Type B pancreatic cell (in vitro differentiated cells): ENCODE measurements around the gene OPTN. TPM values are rescaled to one million over a fixed set of nuclear protein-coding genes. Genes with fewer than 3 reads are reported as not detected.

Experiments used
- DNase-seq: peaks from one replicate; pipeline ENCODE4 v3.0.0; 2021; ENCODE audit warnings: mixed read lengths; ENCODE audit not compliant: unreplicated experiment; ENCODE audit errors: extremely low spot score
- H3K27ac Mint-ChIP-seq: 2 replicates; pipeline ENCODE4 v1.8.0; 2021; ENCODE audit warnings: mild to moderate bottlenecking, mixed read lengths
- H3K27me3 Mint-ChIP-seq: 2 replicates; pipeline ENCODE4 v1.8.0; 2021; ENCODE audit warnings: mixed read lengths
- H3K36me3 Mint-ChIP-seq: 2 replicates; pipeline ENCODE4 v1.8.0; 2021; ENCODE audit warnings: mixed read lengths
- H3K4me1 Mint-ChIP-seq: one replicate; pipeline ENCODE4 v1.8.0; 2021; ENCODE audit warnings: mixed read lengths; ENCODE audit not compliant: unreplicated experiment
- H3K4me3 Mint-ChIP-seq: 2 replicates; pipeline ENCODE4 v1.8.0; 2021; ENCODE audit warnings: mild to moderate bottlenecking, mixed read lengths
- H3K9me3 Mint-ChIP-seq: 2 replicates; pipeline ENCODE4 v1.8.0; 2021; ENCODE audit warnings: mixed read lengths
- total RNA-seq: library from RNA; stranded (reverse); gene quantifications from 2 replicates; pipeline ENCODE4 v1.2.1, GENCODE V29; 2021; ENCODE audit warnings: low replicate concordance
- TF ChIP-seq, protein P1 (sequence below): fragments of 200-600 bp; sonication (generic); conservative IDR thresholded peaks from 2 replicates; pipeline ENCODE4 v1.5.0; 2021; ENCODE audit warnings: antibody characterized with exemption, mild to moderate bottlenecking

OPTN gene
- total RNA-seq, 1 donor from 2014 or later: 43.2 TPM

DNA sequence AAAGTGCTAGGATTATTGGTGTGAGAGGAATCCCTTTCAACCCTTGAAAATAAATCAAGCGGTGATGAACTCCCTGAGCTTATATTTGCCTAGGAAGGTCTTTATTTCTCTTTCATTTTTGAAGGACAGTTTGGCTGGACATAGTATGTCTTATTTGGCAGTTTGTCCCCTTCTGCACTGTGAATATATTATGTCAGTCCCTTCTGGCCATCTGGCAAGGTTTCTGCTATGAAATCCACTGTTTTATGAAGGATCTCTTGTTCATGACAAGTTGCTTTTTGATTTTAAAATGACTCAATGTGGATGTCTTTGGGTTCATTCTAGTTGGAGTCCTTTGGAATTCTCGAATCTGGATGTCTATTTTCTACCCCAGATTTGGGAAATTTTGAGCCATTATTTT, 39.7 kb downstream of the OPTN start:
- Mint-ChIP-seq H3K9me3 (peaks cover 5% of the 10 kb centered on the region), H3K4me1 (peaks cover 7% of the 10 kb centered on the region), H3K4me3 (no peak overlapping the region), H3K27ac (no peak overlapping the region), H3K36me3 (peaks cover 19% of the 10 kb centered on the region), H3K27me3 (no peaks in the 10 kb centered on the region)
- TF ChIP-seq, protein P1, sequence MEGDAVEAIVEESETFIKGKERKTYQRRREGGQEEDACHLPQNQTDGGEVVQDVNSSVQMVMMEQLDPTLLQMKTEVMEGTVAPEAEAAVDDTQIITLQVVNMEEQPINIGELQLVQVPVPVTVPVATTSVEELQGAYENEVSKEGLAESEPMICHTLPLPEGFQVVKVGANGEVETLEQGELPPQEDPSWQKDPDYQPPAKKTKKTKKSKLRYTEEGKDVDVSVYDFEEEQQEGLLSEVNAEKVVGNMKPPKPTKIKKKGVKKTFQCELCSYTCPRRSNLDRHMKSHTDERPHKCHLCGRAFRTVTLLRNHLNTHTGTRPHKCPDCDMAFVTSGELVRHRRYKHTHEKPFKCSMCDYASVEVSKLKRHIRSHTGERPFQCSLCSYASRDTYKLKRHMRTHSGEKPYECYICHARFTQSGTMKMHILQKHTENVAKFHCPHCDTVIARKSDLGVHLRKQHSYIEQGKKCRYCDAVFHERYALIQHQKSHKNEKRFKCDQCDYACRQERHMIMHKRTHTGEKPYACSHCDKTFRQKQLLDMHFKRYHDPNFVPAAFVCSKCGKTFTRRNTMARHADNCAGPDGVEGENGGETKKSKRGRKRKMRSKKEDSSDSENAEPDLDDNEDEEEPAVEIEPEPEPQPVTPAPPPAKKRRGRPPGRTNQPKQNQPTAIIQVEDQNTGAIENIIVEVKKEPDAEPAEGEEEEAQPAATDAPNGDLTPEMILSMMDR: no peak
- DNase-seq: no peak

DNA sequence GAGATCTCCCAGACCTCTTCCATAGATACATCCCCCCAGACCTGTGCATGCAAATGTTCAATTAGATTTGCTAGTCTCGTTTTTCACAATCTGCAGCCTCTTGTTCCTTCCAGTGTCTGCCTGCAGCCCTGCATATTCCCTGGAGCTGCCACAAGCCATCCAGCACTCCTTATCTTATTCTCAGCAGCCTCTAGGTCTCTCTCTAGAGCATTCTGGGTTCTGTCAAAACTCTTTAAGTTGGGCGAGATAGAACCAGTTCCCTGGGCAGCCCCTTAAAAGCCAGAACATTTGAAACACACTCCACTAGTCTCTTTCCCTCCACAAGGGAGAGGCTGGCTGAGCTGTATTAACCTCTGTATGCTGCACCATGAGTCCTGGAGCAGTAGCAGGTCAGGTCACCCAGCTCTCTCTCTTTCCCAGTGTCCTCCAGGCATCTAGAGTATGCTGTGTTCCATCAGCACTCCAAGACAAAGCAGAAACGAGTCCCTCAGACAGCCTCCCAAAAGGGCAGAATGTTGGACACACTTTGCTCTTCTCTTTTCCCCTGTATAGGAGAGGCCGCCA, 40.7 kb downstream of the OPTN start:
- Mint-ChIP-seq H3K27me3 (no peaks in the 10 kb centered on the region), H3K4me3 (no peak overlapping the region), H3K9me3 (peaks cover 5% of the 10 kb centered on the region), H3K27ac (no peak overlapping the region), H3K36me3 (peaks cover 15% of the 10 kb centered on the region), H3K4me1 (peaks cover 7% of the 10 kb centered on the region)
- TF ChIP-seq, protein P1: no peak
- no peak for DNase-seq

DNA sequence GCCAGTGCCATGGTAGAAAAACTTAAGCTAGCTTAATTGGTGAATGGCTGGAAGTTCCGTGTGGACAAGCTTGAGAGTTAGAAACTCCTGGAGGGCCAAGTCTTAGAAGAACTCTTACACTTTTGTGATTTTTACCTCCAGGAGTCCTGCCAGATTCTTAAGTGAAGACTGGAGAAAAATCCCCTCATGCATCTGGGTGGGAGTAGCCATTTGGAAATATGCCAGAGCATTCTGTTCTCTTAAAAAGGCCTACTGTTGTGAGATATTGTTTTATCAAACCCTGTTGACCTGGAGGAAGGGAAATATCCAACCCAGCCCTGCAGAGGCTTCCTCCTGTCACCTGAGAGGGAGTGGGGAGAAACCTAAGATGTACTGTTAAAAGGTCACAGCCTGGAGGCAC, 43.8 kb downstream of the OPTN start:
- H3K27me3 Mint-ChIP-seq: no peaks in the 10 kb centered on the region
- peaks cover 15% of the 10 kb centered on the region for H3K36me3 Mint-ChIP-seq
- TF ChIP-seq, protein P1: no peak
- peaks cover 5% of the 10 kb centered on the region for H3K4me1 Mint-ChIP-seq
- no peak overlapping the region for H3K4me3 Mint-ChIP-seq
- no peak for DNase-seq
- peaks cover 10% of the 10 kb centered on the region for H3K9me3 Mint-ChIP-seq
- peak overlapping the region; percentile 38 for H3K27ac Mint-ChIP-seq

DNA sequence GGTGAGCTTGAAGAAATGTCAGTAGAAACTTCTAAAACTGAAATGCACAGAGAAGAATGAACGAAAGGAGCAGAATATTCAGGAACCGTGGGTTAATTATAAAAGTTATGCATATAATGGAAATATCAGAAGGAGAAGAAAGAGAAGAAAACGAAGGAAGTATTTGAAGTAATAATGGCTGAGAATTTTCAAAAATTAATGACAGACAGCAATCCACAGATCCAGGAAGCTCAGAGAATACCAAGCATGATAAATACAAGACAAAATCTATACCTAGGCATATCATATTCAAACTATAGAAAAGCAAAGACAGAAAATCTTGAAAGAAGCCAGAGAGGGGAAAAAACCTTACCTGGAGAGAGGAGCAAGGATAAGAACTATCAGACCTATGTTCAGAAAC, 44.9 kb downstream of the OPTN start:
- no peak overlapping the region for H3K4me3 Mint-ChIP-seq
- DNase-seq: no peak
- peaks cover 10% of the 10 kb centered on the region for H3K9me3 Mint-ChIP-seq
- no peaks in the 10 kb centered on the region for H3K4me1 Mint-ChIP-seq
- TF ChIP-seq, protein P1: no peak
- H3K27ac Mint-ChIP-seq: peak overlapping the region; percentile 38
- no peaks in the 10 kb centered on the region for H3K27me3 Mint-ChIP-seq
- peaks cover 13% of the 10 kb centered on the region for H3K36me3 Mint-ChIP-seq

DNA sequence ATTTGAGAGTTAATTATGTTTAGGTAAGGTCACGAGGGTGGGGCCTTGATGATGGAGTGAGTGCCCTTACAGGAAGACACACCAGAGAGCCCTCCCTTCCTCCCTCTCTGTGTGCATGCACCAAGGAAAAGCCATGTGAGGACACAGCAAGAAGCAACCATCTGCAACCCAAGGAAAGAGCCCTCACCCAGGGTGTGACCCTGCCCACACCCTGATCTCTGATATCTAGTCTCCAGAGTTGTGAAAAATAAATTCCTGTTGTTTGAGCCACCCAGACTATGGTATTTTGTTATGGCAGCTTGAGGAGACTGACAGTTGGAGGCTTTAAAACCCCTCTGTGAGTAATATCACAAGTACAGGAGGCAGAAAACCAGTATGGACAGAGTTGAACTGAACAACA, 46.4 kb downstream of the OPTN start:
- peak overlapping the region; percentile 90 for H3K27ac Mint-ChIP-seq
- TF ChIP-seq, protein P1: no peak
- H3K4me1 Mint-ChIP-seq: no peaks in the 10 kb centered on the region
- H3K36me3 Mint-ChIP-seq: peaks cover 3% of the 10 kb centered on the region
- peak overlapping the region; percentile 29 for H3K4me3 Mint-ChIP-seq
- DNase-seq: no peak
- no peaks in the 10 kb centered on the region for H3K27me3 Mint-ChIP-seq
- H3K9me3 Mint-ChIP-seq: peaks cover 16% of the 10 kb centered on the region

DNA sequence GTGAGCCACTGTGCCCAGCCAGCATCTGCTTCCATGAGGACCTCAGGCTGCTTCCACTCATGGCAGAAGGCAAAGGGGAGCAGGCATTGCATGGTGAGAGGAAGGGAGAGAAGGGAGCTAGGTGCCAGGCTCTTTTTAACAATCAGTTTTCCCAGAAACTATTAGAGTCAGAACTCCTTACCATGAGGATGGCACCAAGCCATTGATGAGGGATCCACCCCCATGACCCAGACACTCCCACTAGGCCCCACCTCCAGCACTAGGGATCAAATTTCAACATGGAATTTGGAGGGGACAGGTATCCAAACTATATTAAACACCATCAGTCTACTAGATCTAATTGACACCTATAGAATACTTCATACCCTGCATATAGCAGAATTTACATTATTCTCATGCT, 47.2 kb downstream of the OPTN start:
- no peak overlapping the region for H3K4me3 Mint-ChIP-seq
- no peaks in the 10 kb centered on the region for H3K4me1 Mint-ChIP-seq

More for the DNA sequence above, 47.2 kb downstream of the OPTN start:
- no peak for DNase-seq
- H3K27me3 Mint-ChIP-seq: no peaks in the 10 kb centered on the region
- H3K27ac Mint-ChIP-seq: peak overlapping the region; percentile 90
- H3K9me3 Mint-ChIP-seq: peaks cover 16% of the 10 kb centered on the region
- TF ChIP-seq, protein P1: no peak
- peaks cover 3% of the 10 kb centered on the region for H3K36me3 Mint-ChIP-seq
